Middle frontal gyrus (tissue), 1 donor: ENCODE results near the gene IMMP2L.

Experiments
- DNase-seq: peaks from one replicate; pipeline ENCODE4 v3.0.0-alpha.2; 2015; ENCODE audit warnings: low spot score; ENCODE audit errors: extremely low spot score

Gene IMMP2L

DNA sequence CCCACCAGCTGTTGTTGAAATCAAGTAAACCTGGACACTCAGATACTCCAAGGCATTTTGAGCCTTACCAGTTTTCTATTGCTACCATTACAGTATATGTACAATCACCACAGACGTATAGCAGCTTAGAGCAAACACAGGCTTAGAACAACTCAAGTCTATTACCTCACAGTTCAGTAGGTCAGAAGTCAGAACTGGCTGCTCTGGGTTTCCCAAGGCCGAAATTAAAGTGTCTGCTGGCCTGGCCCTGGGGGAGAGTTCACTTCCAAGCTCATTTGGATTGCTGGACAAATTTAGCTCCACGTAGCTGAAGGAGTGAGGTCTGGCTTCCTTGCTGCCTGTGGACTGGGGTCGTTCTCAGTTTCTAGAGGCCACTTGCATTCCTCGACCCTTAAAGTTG, 731.5 kb downstream of the IMMP2L start:
- no peak for DNase-seq

GRCh38 chr7:110827936-110828335, 734.4 kb downstream of the IMMP2L start:
- DNase-seq: no peak

DNA sequence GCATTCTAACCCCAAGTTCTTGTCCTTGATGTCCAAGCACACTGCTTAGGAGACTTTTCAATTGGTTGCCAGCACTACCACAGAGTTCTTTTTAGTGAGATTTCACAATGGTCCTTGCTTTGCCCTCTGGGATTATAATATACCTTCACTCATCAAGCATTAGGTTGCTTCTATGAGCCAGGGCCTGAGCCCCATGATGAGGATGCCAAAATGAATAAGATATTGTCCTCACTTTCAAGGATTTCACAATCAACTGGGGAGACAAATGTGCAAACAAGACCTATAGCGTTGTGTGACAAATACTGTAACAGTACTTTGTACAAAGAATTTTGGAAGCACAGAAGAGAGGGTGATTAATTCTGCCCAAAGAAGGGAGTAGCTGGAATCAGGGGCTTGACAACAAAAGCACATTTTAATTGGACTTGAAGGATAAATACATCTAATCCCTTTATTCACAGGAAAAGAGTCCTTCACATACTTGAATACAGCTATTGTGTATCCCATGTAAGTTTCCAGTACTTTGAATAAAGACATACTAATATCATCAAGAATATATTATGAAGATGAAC, 734.9 kb downstream of the IMMP2L start:
- no peak for DNase-seq

DNA sequence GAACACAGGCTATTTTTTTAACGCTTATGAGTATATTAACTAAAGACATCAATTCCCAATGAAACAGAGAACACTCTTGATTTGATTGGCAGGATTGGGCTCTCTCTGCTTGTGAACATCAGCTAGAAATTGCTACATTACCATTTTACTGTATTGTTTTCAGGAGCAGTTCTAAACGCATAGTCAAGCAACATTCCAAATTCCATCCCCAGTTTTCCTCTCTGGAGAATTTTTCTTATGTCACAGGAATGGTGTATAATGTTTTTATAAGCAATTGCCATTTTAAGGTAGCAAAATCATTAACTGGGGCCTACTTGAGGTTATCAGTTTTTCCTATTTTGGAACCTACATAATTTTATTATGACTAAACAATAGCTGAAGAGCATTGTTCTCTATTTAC, 748.3 kb downstream of the IMMP2L start:
- no peak for DNase-seq

GRCh38 chr7:110809832-110810231, 752.5 kb downstream of the IMMP2L start:
- DNase-seq: no peak

DNA sequence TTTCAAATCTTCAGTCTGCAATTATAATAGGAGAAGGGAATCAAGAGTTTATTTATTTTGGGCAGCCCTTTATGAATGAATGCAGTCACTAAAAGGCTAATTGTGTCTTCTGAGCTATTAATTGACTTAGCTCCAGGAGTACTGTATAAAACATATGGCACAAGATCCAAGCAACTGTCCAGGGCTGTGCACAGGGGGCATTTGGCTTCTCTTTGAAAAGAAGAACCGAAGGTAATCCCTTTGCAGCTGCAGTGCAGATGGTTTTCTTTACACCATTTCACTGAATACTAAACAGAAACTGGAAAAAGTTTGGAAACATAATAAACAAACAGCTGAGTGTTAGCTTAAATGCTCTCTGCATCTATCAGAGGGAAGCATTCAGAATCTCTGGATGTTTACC, 753.9 kb downstream of the IMMP2L start:
- no peak for DNase-seq

GRCh38 chr7:110804501-110804900, 757.8 kb downstream of the IMMP2L start:
- DNase-seq: no peak

GRCh38 chr7:110803602-110804143, 758.6 kb downstream of the IMMP2L start:
- DNase-seq: no peak

- no peak for DNase-seq
These were observed 760.8 kb downstream of the IMMP2L start for GRCh38 chr7:110801502-110801901.

GRCh38 chr7:110800984-110801383, 761.3 kb downstream of the IMMP2L start:
- DNase-seq: no peak

DNA sequence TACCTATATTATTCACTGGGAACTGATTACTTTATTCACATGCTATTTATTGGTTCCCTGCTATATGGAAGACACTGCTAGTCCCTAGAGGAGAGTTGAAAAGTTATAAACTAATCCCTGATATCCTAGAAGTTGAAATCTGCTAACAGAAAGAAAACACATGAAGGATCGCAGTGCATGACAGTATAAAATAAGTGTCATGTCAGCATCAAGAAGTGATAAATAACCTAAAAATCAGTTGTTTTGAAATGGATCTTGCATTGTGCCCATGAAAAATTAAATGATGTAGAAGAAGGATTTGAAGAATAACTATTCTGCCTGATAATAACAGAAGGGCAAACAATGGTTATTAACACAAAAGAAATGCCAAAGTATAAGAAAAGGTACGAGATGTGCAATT, 764.6 kb downstream of the IMMP2L start:
- no peak for DNase-seq

- no peak for DNase-seq
These were observed 771.3 kb downstream of the IMMP2L start for GRCh38 chr7:110790992-110791391.

DNA sequence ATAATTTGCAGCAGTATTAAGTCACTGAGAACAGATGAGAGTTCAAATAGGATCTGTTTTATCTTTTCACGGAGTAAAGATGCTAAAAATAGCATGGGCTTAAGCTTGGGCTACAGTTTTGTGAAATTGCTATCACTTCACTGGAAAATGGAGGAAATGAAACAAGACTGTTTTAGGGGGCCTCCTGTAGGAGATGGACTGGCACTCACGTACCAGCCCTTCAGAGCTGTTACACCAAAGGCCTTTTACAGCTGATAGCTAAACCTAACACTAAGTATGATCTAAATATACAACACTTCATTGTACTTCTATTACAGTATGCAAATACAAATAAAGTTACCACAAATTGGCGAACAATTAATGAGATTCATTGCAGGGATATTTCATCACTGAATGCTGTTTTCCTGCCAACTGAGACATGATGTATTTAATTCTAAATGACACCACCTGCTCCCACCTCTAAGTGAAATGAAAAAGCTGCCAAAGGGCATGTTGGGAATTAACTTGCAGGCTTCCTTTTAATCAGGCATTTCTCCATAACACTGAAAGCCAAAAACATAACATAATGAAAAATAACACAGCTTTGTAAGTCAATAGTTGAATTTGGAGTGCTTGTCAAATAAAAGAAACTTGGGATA, 775.8 kb downstream of the IMMP2L start:
- no peak for DNase-seq

DNA sequence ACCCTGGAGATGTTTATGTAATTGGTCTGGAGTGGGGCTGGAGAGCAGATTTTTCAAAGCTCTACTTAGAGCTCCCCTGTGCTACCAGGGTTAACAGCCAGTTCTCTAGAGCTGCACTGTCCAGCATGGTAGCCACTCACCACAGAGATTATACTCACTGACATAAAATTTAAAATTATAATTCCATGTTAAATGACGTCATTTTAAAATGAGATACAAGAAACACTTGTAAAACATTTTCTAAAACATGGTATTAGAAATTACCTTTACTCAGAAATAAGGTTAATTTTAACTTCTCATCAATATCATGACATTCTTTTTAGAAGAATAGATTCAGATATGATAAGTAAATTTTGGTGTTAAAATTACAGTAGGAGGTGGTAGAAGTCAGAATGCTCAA, 777.5 kb downstream of the IMMP2L start:
- no peak for DNase-seq

GRCh38 chr7:110780712-110781111, 781.6 kb downstream of the IMMP2L start:
- no peak for DNase-seq

GRCh38 chr7:110779339-110779738, 783.0 kb downstream of the IMMP2L start:
- no peak for DNase-seq

DNA sequence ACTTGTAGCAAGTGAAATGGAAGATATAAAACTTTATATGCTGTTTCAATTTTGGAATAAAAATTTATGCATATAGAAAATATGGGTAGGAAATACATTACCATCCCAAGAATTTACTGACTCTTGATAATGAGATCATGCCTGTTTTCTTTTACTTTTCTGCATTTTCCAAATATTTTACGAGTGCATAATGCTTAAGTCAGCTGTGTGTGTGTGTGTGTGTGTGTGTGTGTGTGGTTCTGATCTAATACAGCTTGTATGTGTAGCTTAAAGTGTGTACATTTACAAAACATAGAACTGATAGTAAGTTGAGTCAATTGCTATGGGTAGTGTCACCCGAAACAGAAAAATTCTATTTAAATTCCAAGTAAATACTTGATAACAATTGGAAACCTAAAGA, 787.2 kb downstream of the IMMP2L start:
- no peak for DNase-seq

GRCh38 chr7:110774071-110774470, 788.2 kb downstream of the IMMP2L start:
- DNase-seq: no peak

DNA sequence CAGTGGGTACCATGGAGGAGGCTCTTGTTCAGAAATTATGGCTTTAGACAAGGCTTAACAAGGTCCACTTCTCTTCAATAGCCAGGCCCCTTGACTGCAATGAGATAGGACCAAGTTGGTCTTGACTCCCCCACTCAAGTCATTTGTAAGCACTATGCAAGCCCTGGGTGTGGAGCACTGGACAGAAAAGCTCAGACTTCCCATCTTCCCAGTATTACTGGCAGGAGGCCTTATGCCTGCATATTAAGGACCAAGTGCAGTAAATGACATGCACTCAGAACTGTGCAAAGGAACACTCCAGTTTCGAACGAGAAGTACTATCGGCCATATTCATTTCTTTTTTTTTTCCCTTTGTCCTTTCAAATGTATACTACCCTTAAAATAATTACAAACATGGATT, 789.7 kb downstream of the IMMP2L start:
- DNase-seq: no peak

GRCh38 chr7:110771717-110772116, 790.6 kb downstream of the IMMP2L start:
- DNase-seq: no peak

DNA sequence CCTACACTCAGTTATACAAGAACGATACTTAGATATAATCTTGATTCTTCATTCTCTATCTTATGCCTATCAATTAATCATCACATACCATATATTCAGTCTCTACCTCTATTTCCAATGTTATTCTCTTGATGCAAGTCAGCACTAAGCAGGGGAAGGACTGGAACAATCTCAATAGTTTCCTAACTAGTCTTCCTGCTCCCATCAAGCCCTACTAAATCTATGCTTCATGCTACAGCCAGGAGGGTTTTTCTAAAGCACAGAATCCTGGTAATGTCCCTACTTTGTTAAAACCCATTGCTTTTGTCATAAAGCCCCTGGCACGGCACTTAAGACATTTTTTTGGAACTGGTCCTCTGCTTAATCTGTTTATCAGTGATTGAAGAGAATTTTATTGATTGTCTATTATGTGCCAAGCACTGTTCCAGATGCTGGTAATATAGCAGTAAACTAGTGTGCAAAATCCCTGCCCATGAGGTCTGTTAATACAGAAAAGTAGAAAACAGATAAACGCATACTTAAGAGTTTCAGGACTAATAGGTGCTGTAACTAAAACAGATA, 794.7 kb downstream of the IMMP2L start:
- DNase-seq: no peak

- DNase-seq: no peak
These were observed 795.4 kb downstream of the IMMP2L start for GRCh38 chr7:110766864-110767263.

- no peak for DNase-seq
These were observed 797.4 kb downstream of the IMMP2L start for GRCh38 chr7:110764852-110765251.
